HFFc6 (cell line): ENCODE data around the gene SYT8. TPM values are rescaled to one million over a fixed set of nuclear protein-coding genes. Genes with fewer than 3 reads are reported as not detected.

ENCODE experiments used
- DNase-seq: peaks from one replicate; pipeline ENCODE4 v3.0.0-alpha.2; 2018
- H3K27ac Mint-ChIP-seq: 2 replicates; pipeline ENCODE4 v1.8.0; 2020; ENCODE audit warnings: mild to moderate bottlenecking, mixed read lengths
- H3K27me3 Mint-ChIP-seq: 2 replicates; pipeline ENCODE4 v1.8.0; 2021; ENCODE audit warnings: mild to moderate bottlenecking, moderate library complexity, mixed read lengths; ENCODE audit not compliant: insufficient read depth
- H3K36me3 Mint-ChIP-seq: 2 replicates; pipeline ENCODE4 v1.8.0; 2021; ENCODE audit warnings: low read depth, mixed read lengths
- H3K4me1 Mint-ChIP-seq: 2 replicates; pipeline ENCODE4 v1.8.0; 2020; ENCODE audit warnings: low read depth, mixed read lengths
- H3K4me3 Mint-ChIP-seq: 2 replicates; pipeline ENCODE4 v1.8.0; 2020; ENCODE audit warnings: mild to moderate bottlenecking, moderate library complexity, mixed read lengths
- H3K9me3 Mint-ChIP-seq: 2 replicates; pipeline ENCODE4 v1.8.0; 2020; ENCODE audit warnings: mild to moderate bottlenecking, mixed read lengths
- CTCF ChIP-seq: fragments of 200-600 bp; sonication (generic); IDR thresholded peaks from 2 replicates; pipeline ENCODE4 v1.5.0; 2021; ENCODE audit warnings: antibody characterized with exemption, mild to moderate bottlenecking
- total RNA-seq, 6 experiments: library from RNA; stranded (reverse); fragmentation: NEBNext Ultra II Directional; extraction: Animal tissue kit (Norgen Biotek cat#: 25700); gene quantifications; 2 replicates in 1 of 6; 3 replicates in 5 of 6; pipeline ENCODE4 v1.2.3, GENCODE V29; 2021

SYT8 gene
- total RNA-seq, 6 experiments from 2014 or later = not detected

DNA sequence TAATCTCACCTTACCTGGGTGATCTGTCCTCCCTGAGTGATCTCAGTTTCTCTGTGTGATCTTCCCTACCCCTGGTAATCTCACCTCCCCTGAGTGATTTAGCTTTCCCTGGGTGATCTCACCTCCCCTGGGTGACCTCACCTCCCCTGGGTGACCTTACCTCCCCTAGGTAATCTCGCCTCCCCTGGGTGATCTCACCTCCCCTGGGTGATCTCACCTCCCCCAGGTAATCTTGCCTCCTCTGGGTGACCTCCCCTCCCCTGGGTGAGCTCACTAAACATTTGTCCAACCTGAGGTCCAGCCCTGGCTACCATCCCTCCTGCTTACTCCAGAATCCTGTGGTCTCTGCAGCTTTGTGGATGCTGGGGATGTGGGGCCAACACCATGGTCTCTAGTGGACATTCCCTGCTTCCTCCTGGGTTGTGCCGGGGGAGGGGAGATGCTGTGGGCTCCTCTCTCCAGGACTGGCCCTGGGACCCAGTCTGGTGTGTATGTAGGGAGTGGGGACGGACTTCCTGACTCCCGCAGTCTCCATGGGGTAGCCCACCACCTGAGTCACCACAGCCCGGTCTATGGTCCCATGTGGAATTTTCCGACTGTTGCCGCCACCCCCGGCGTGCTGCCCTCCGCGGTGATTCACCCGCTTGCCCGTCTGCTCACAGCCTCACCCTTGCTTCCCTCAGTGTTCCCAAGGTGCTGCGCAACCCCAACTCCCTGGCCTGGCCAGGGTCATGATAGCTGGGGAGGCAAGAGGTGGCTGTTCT lies 28.0 kb downstream of the SYT8 start:
- Mint-ChIP-seq H3K27ac (peak overlapping the region; percentile 78; the same call in 1 of the 2 replicates), H3K4me1 (peaks cover 20% of the 10 kb centered on the region), H3K36me3 (no peaks in the 10 kb centered on the region), H3K9me3 (no peaks in the 10 kb centered on the region), H3K4me3 (peak overlapping the region; percentile 50; the same call in 1 of the 2 replicates), H3K27me3 (peaks cover 1% of the 10 kb centered on the region; the same call in 1 of the 2 replicates)
- no peak for TF ChIP-seq CTCF
- no peak for DNase-seq

DNA sequence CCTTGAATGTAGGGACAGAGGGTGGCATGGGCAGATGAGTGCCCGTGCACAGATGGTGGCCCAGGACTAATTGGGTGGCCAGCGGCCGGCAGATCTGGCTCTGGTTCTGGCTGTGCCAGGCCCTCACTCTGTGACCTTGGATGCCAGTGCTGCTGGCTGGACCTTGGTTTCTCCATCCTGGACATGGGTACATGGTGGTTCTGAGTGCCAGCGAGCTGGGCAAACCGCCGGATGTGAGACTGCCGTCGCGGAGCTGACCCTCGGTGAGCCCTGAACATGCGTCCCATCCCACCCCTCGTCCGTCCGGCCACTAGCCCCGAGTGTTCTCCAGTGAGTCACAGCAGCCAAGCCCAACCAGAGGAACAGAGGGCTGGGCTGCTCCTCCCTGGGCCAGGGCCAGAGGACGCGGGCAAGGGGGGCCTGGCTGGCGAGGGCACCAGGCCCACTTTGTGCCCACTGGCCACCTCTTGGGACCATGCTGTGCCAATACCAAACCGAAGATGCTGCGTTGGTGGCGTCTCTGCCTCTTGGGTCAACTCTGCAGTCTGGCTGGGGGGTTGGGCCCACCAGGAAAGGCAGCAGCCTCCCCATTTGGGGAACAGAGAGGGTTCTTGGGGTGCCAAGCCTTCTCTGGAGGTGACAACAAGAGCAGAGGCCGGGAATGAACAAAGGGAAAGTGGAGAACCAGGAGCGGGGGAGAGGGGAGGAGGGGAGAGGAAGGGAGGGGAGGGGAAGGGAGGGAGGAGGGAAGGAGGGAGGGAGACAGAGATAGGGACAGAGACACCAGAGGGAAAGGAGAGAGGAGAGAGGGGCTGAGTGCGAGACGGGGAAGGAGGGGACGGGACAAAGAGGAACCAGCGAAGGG lies 28.8 kb downstream of the SYT8 start:
- peak overlapping the region; percentile 50 for H3K4me3 Mint-ChIP-seq
- no peaks in the 10 kb centered on the region for H3K9me3 Mint-ChIP-seq
- peak overlapping the region; percentile 78 for H3K27ac Mint-ChIP-seq
- no peak for TF ChIP-seq CTCF
- H3K36me3 Mint-ChIP-seq = no peaks in the 10 kb centered on the region
- peaks cover 20% of the 10 kb centered on the region for H3K4me1 Mint-ChIP-seq
- peak; percentile 83 for DNase-seq
- H3K27me3 Mint-ChIP-seq = no peaks in the 10 kb centered on the region; the same call in 1 of the 2 replicates

GRCh38 chr11:1864231-1864630 lies 29.4 kb downstream of the SYT8 start:
- Mint-ChIP-seq H3K4me1 (peaks cover 20% of the 10 kb centered on the region), H3K27me3 (no peaks in the 10 kb centered on the region; the same call in 1 of the 2 replicates), H3K4me3 (no peak overlapping the region; the same call in 1 of the 2 replicates), H3K36me3 (no peaks in the 10 kb centered on the region), H3K27ac (peak overlapping the region; percentile 78; the same call in 1 of the 2 replicates), H3K9me3 (no peaks in the 10 kb centered on the region)
- DNase-seq = no peak
- no peak for TF ChIP-seq CTCF

DNA sequence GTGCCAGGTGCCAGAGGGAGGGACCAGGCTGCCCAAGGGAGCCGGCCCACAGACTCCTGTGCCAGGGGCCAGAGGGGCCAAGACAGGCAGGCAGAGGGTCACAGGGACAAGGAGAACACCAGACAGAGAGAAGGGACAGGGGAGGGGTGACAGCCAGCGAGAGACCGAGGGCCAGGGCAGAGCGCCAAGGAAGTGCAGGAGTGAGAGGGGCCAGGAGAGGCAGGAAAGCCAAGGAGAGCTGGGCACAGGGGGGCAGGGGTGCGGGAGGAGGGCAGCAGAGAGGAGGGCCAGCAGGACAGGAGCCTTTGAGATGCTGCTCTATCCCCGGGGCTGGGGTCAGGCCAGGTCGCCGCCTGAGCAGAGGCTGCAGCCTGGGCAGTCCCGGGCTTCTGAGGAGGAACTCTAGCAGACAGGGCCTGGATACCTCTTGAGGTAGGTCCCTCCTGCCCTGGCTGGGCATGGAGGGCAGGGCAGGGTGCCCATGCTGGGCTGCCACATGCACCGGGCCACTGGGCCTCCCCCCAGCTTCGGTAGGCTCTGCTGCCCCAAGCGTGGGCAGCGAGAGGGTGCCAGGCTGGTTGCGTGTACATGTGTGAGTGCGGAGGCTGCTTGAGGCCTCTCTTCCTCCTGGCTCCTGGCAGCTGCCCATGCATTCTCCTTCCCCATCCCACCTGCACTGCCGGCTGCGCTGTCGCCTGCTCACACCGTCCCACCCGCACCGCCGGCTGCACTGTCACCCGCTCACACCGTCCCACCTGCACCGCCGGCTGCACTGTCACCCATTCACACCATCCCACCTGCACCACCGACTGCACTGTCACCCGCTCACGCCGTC lies 30.3 kb downstream of the SYT8 start:
- H3K27ac Mint-ChIP-seq = no peak overlapping the region
- H3K27me3 Mint-ChIP-seq = peaks cover 3% of the 10 kb centered on the region; the same call in 1 of the 2 replicates

More for the DNA sequence above, 30.3 kb downstream of the SYT8 start:
- Mint-ChIP-seq H3K4me1 (peaks cover 20% of the 10 kb centered on the region), H3K36me3 (no peaks in the 10 kb centered on the region), H3K4me3 (no peak overlapping the region), H3K9me3 (no peaks in the 10 kb centered on the region)
- DNase-seq = no peak
- no peak for TF ChIP-seq CTCF
